Natural killer cell (primary cell): Measurements from ENCODE around the gene RESF1. TPM values are rescaled to one million over a fixed set of nuclear protein-coding genes. Genes with fewer than 3 reads are reported as not detected.
"Not testable (repeated sequence)": the region's sequence is repeated elsewhere in the genome, so short reads cannot be mapped to it uniquely, and the experiment has no call there.

ENCODE experiments used
- ATAC-seq, 3 donors: fragments of 150-1000 bp in 2 of 3; fragments of 200-7000 bp in 1 of 3; cut with Tn5 transposase; 1 replicate in 1 of 3; 2 replicates in 2 of 3; pipeline ENCODE4 v1.10.0; 2021; ENCODE audit warnings: mild to moderate bottlenecking in 2 of 3, moderate library complexity in 2 of 3
- DNase-seq, 2 donors: peaks; one replicate each; pipeline versions ENCODE4 v3.0.0 to v3.0.0-alpha.2; 2013 to 2021; ENCODE audit warnings: mixed read lengths in 1 of 2
- H3K27ac ChIP-seq: one replicate; pipeline ENCODE4 v1.5.1; 2013; ENCODE audit warnings: mild to moderate bottlenecking, low read length
- H3K27me3 ChIP-seq: one replicate; pipeline ENCODE4 v1.6.1; 2013; ENCODE audit warnings: low read length; ENCODE audit not compliant: control insufficient read depth, insufficient read depth
- H3K36me3 ChIP-seq: one replicate; pipeline ENCODE4 v1.6.1; 2013; ENCODE audit warnings: low read length; ENCODE audit not compliant: control insufficient read depth, insufficient read depth
- H3K4me1 ChIP-seq: one replicate; pipeline ENCODE4 v1.6.1; 2013; ENCODE audit warnings: low read length; ENCODE audit not compliant: control insufficient read depth, insufficient read depth
- H3K4me3 ChIP-seq: one replicate; pipeline ENCODE4 v1.5.1; 2013; ENCODE audit warnings: low read length
- H3K9me3 ChIP-seq: one replicate; pipeline ENCODE4 v1.6.1; 2013; ENCODE audit warnings: low read length; ENCODE audit not compliant: control insufficient read depth, insufficient read depth
- H3K27ac Mint-ChIP-seq, 2 donors: one replicate each; pipeline ENCODE4 v1.8.0; 2022; ENCODE audit warnings: mild to moderate bottlenecking in 2 of 2, mixed read lengths in 2 of 2, moderate library complexity in 1 of 2
- H3K27me3 Mint-ChIP-seq, 2 donors: one replicate each; pipeline ENCODE4 v1.8.0; 2022; ENCODE audit warnings: low read depth in 2 of 2, mixed read lengths in 2 of 2
- H3K36me3 Mint-ChIP-seq: one replicate; pipeline ENCODE4 v1.8.0; 2022; ENCODE audit warnings: mixed read lengths
- H3K4me1 Mint-ChIP-seq, 2 donors: one replicate each; pipeline ENCODE4 v1.8.0; 2022; ENCODE audit warnings: mixed read lengths in 2 of 2
- H3K4me3 Mint-ChIP-seq: one replicate; pipeline ENCODE4 v1.8.0; 2022; ENCODE audit warnings: mild to moderate bottlenecking, moderate library complexity, mixed read lengths
- H3K9me3 Mint-ChIP-seq, 2 donors: one replicate each; pipeline ENCODE4 v1.8.0; 2022; ENCODE audit warnings: mixed read lengths in 2 of 2
- WGBS: methylation state at CpG from one replicate; pipeline ENCODE4 v1.1.7; 2013; ENCODE audit warnings: missing lambda C conversion rate; ENCODE audit not compliant: insufficient coverage; 5-methylcytosine and 5-hydroxymethylcytosine counted together
- intact Hi-C: fragments of 100-400 bp; cut with micrococcal nuclease; formaldehyde crosslinking; loops from one replicate; pipeline ENCODE4 v1.14.2; 2022
- total RNA-seq, 4 donors: library from RNA; stranded (reverse); fragments of 120-200 nt in 1 of 4; gene quantifications; one replicate each; pipeline versions ENCODE4 v1.2.3 to v1.2.4, GENCODE V29; 2013 to 2022
- TF ChIP-seq, protein P1 (sequence below): fragments of 200-600 bp; IDR thresholded peaks from one replicate; pipeline ENCODE4 v1.8.0; 2022; ENCODE audit warnings: antibody characterized with exemption

RESF1 gene
- total RNA-seq, 3 donors from 2014 or later (not counting 1 experiment from before 2014, with no cell fraction given) = 144 to 209 (median 184) TPM

DNA sequence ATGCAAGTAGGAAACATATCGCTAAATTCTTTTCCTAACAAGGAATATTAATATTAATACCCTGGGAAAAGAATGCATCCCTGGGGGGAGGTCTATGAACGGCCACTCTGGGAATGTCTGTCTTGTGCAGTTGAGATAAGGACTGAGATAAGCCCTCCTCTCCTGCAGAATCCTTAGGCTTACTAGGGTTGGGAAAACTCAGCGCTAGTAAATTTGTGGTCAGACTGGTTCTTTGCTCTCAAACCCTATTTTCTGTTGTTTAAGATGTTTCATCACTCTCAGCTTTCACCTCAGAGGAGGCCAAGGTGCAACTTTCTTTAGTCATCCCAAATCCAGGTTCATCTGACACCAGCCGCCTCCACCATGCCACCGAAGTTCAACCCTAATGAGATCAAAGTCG lies 11.2 kb upstream of the RESF1 start:
- H3K9me3 ChIP-seq = peaks cover 16% of the 10 kb centered on the region
- no peak overlapping the region for H3K27ac Mint-ChIP-seq
- H3K9me3 Mint-ChIP-seq = peaks cover 2% of the 10 kb centered on the region in 2 donors
- ATAC-seq (no peak), DNase-seq (no peak)
- H3K4me1 Mint-ChIP-seq = peaks cover 8 to 23% of the 10 kb centered on the region in 2 donors
- intact Hi-C loops = no loop called here
- no peaks in the 10 kb centered on the region for H3K27me3 Mint-ChIP-seq
- H3K36me3 ChIP-seq = no peaks in the 10 kb centered on the region
- WGBS = 98% methylated on average over 5 of the region's 6 CpGs
- TF ChIP-seq, protein P1, sequence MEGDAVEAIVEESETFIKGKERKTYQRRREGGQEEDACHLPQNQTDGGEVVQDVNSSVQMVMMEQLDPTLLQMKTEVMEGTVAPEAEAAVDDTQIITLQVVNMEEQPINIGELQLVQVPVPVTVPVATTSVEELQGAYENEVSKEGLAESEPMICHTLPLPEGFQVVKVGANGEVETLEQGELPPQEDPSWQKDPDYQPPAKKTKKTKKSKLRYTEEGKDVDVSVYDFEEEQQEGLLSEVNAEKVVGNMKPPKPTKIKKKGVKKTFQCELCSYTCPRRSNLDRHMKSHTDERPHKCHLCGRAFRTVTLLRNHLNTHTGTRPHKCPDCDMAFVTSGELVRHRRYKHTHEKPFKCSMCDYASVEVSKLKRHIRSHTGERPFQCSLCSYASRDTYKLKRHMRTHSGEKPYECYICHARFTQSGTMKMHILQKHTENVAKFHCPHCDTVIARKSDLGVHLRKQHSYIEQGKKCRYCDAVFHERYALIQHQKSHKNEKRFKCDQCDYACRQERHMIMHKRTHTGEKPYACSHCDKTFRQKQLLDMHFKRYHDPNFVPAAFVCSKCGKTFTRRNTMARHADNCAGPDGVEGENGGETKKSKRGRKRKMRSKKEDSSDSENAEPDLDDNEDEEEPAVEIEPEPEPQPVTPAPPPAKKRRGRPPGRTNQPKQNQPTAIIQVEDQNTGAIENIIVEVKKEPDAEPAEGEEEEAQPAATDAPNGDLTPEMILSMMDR = no peak
- no peaks in the 10 kb centered on the region for H3K27me3 ChIP-seq
- H3K36me3 Mint-ChIP-seq = peaks cover 16% of the 10 kb centered on the region
- peaks cover 7% of the 10 kb centered on the region for H3K4me1 ChIP-seq
- no peak overlapping the region for H3K27ac ChIP-seq
- H3K4me3 Mint-ChIP-seq = no peak overlapping the region
- H3K4me3 ChIP-seq = no peak overlapping the region

DNA sequence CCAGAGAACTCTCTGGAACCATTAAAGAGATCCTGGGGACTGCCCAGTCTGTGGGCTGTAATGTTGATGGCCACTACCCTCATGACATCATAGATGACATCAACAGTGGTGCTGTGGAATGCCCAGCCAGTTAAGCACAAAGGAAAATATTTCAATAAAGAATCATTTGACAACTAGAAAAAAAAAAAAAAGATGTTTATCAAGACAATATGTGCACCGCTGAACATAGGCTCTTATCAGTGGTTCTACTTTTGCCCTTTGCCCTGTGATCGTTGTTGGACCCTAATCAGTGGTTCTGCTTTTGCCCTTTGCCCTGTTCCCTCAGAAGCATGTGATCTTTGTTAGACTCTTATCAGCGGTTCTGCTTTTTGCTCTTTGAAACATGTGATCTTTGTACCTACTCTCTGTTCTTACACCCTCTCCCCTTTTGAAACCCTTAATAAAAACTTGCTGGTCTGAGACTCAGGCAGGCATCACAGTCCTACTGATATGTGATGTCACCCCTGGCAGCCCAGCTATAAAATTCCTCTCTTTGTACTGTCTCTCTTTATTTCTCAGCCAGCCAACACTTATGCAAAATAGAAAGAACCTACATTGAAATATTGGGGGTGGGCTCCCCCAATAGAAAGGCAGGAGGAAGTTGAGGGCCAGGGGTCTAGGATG lies 10.4 kb upstream of the RESF1 start:
- H3K36me3 ChIP-seq, H3K9me3 Mint-ChIP-seq, DNase-seq, ATAC-seq, H3K27me3 Mint-ChIP-seq, H3K4me1 ChIP-seq, H3K27ac ChIP-seq, H3K27me3 ChIP-seq, intact Hi-C loops, H3K4me3 ChIP-seq, H3K4me3 Mint-ChIP-seq: not testable (repeated sequence)
- peaks cover 8 to 27% of the 10 kb centered on the region in 2 donors for H3K4me1 Mint-ChIP-seq
- H3K36me3 Mint-ChIP-seq = peaks cover 16% of the 10 kb centered on the region
- H3K9me3 ChIP-seq = peaks cover 11% of the 10 kb centered on the region
- H3K27ac Mint-ChIP-seq = peak overlapping the region in 1 of 2 donors; percentile 5
- WGBS = 96% methylated on average over 3 of the region's 3 CpGs

DNA sequence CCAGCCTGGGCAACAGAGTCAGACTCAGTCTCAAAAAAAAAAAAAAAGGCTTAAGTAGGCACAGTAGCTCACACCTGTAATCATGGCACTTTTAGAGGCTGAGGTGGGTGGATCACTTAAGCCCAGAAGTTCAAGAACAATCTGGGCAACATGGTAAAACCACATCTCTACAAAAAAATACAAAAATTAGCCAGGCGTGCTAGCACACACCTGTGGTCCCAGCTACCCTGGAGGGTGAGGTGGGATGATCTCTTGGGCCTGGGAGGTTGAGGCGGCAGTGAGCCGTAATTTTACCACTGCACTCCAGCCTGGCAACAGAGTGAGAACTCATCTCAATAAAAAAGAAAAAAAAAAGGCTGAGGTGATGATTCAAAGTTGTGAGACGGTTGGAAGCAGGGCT lies 9.1 kb upstream of the RESF1 start:
- WGBS = 54% methylated on average over 3 of the region's 4 CpGs
- H3K4me1 ChIP-seq = peaks cover 8% of the 10 kb centered on the region
- H3K27me3 ChIP-seq = no peaks in the 10 kb centered on the region
- intact Hi-C loops = no loop called here
- Mint-ChIP-seq H3K4me3 (no peak overlapping the region), H3K9me3 (peaks cover 0 to 2% of the 10 kb centered on the region in 2 donors), H3K36me3 (peaks cover 7% of the 10 kb centered on the region), H3K4me1 (peaks cover 16 to 36% of the 10 kb centered on the region in 2 donors), H3K27me3 (no peaks in the 10 kb centered on the region), H3K27ac (peak overlapping the region in 1 of 2 donors; percentile 5)
- DNase-seq (no peak), ATAC-seq (no peak)
- TF ChIP-seq, protein P1 = no peak
- peaks cover under 1% of the 10 kb centered on the region for H3K9me3 ChIP-seq
- H3K4me3 ChIP-seq = no peak overlapping the region
- no peaks in the 10 kb centered on the region for H3K36me3 ChIP-seq
- H3K27ac ChIP-seq = no peak overlapping the region

DNA sequence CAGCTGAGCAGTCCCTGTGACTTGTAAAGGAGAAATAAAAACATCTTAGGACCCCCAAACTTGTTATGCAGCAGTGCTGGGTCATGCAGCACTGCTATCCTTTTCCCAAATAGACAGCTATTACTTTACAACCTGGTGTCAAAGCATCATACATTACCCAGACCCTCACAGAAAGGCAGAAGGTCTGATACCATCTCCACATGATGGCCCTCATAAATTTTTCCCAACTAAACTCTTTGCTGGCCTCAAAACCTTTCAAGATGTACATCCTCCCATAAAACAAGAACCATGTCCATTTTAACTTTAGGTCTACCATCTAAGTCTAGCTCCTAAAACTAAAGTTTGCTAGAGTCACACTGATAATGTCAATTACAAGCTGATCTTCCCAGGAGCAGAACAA lies 8.7 kb upstream of the RESF1 start:
- peaks cover 20 to 40% of the 10 kb centered on the region in 2 donors for H3K4me1 Mint-ChIP-seq
- intact Hi-C loops = no loop called here
- no peak for DNase-seq
- no peaks in the 10 kb centered on the region for H3K27me3 Mint-ChIP-seq
- Histone ChIP-seq H3K36me3 (no peaks in the 10 kb centered on the region), H3K4me1 (peaks cover 12% of the 10 kb centered on the region), H3K4me3 (no peak overlapping the region), H3K9me3 (no peaks in the 10 kb centered on the region), H3K27ac (no peak overlapping the region), H3K27me3 (no peaks in the 10 kb centered on the region)
- ATAC-seq = no peak
- TF ChIP-seq, protein P1 = no peak
- peaks cover 0 to 2% of the 10 kb centered on the region in 2 donors for H3K9me3 Mint-ChIP-seq
- H3K4me3 Mint-ChIP-seq = no peak overlapping the region
- peaks cover 7% of the 10 kb centered on the region for H3K36me3 Mint-ChIP-seq
- H3K27ac Mint-ChIP-seq = peak overlapping the region in 1 of 2 donors; percentile 5
